Liver (tissue), 3 donors: Measurements from ENCODE around the gene DNAI1.

Source experiments
- FOXA1 ChIP-seq: IDR thresholded peaks from 2 replicates; pipeline ENCODE4 v1.6.1; 2016; ENCODE audit warnings: antibody characterized with exemption
- JUND ChIP-seq, 2 donors: IDR thresholded peaks; 2 replicates each; pipeline ENCODE4 v1.6.1; 2016; ENCODE audit warnings: antibody characterized with exemption in 2 of 2
- SP1 ChIP-seq: IDR thresholded peaks from 2 replicates; pipeline ENCODE4 v1.6.1; 2018; ENCODE audit warnings: antibody characterized with exemption, mild to moderate bottlenecking
- YY1 ChIP-seq: IDR thresholded peaks from 2 replicates; pipeline ENCODE4 v1.6.1; 2016; ENCODE audit warnings: antibody characterized with exemption, mild to moderate bottlenecking
- TF ChIP-seq, protein P1 (sequence below): fragments of 150-350 bp; IDR thresholded peaks from 2 replicates; pipeline ENCODE4 v1.5.1; 2017; ENCODE audit warnings: improper control_type of control experiment, low read depth, low read length; ENCODE audit not compliant: missing input control
- TF ChIP-seq, protein P2 (sequence below): IDR thresholded peaks from 2 replicates; pipeline ENCODE4 v1.6.1; 2016; ENCODE audit warnings: antibody characterized with exemption
- donor health status: healthy.
- donor health status: healthy.

DNA sequence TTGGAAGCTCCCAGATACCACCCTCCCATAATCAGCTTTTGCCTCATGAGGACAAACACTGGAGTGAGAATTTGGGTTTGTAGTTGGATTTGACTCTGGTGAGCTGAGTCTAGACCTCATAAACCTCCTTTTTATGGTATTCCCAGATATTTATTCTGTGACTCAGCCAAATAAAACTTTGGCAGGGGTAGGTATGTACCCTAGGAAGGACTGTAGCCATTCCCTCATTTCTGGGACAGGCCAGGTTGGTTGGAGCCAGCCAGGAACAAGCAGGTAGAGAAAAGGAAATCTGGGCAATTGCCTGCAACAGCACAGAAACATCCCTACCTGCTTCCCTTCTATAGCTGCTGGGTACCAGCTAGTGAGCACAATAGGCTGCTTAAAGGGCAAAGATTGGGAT lies 44.8 kb downstream of the DNAI1 start:
- TF ChIP-seq YY1, result no peak
- no peak for TF ChIP-seq FOXA1
- TF ChIP-seq, protein P1, sequence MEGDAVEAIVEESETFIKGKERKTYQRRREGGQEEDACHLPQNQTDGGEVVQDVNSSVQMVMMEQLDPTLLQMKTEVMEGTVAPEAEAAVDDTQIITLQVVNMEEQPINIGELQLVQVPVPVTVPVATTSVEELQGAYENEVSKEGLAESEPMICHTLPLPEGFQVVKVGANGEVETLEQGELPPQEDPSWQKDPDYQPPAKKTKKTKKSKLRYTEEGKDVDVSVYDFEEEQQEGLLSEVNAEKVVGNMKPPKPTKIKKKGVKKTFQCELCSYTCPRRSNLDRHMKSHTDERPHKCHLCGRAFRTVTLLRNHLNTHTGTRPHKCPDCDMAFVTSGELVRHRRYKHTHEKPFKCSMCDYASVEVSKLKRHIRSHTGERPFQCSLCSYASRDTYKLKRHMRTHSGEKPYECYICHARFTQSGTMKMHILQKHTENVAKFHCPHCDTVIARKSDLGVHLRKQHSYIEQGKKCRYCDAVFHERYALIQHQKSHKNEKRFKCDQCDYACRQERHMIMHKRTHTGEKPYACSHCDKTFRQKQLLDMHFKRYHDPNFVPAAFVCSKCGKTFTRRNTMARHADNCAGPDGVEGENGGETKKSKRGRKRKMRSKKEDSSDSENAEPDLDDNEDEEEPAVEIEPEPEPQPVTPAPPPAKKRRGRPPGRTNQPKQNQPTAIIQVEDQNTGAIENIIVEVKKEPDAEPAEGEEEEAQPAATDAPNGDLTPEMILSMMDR, result no peak
- no peak for TF ChIP-seq SP1
- TF ChIP-seq, protein P2, sequence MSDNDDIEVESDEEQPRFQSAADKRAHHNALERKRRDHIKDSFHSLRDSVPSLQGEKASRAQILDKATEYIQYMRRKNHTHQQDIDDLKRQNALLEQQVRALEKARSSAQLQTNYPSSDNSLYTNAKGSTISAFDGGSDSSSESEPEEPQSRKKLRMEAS, result no peak
- no peak for TF ChIP-seq JUND (IDR thresholded peaks at IDR 0.05)
